Kidney epithelial cell (primary cell): ENCODE data around the gene CFAP65. TPM values are rescaled to one million over a fixed set of nuclear protein-coding genes. Genes with fewer than 3 reads are reported as not detected.
A peak's percentile ranks its signal among the peaks of the same experiment; 100 is the strongest.

Source experiments
- DNase-seq: peaks from one replicate; pipeline ENCODE4 v3.0.0-alpha.2; 2010; ENCODE audit warnings: low read depth
- H3K27me3 ChIP-seq: 2 replicates; pipeline ENCODE4 v1.6.0; 2011; ENCODE audit warnings: low read length; ENCODE audit not compliant: control insufficient read depth, insufficient read depth
- H3K36me3 ChIP-seq: 2 replicates; pipeline ENCODE4 v1.5.1; 2011; ENCODE audit warnings: low read length; ENCODE audit not compliant: control insufficient read depth, insufficient read depth
- H3K4me3 ChIP-seq: 2 replicates; pipeline ENCODE4 v1.5.1; 2011; ENCODE audit warnings: low read depth, mild to moderate bottlenecking, control low read depth, low read length
- total RNA-seq: library from RNA; depleted of rRNA; stranded (reverse); fragments of >200 nt; gene quantifications from 2 replicates; pipeline ENCODE4 v1.2.3, GENCODE V29; 2015
- TF ChIP-seq, protein P1 (sequence below): IDR thresholded peaks from 2 replicates; pipeline ENCODE4 v1.5.1; 2011; ENCODE audit warnings: mild to moderate bottlenecking, moderate library complexity, low read length, control low read depth, inconsistent platforms; ENCODE audit not compliant: insufficient read depth, poor library complexity, severe bottlenecking

The CFAP65 gene
- total RNA-seq, 1 donor from 2014 or later, result not detected

DNA sequence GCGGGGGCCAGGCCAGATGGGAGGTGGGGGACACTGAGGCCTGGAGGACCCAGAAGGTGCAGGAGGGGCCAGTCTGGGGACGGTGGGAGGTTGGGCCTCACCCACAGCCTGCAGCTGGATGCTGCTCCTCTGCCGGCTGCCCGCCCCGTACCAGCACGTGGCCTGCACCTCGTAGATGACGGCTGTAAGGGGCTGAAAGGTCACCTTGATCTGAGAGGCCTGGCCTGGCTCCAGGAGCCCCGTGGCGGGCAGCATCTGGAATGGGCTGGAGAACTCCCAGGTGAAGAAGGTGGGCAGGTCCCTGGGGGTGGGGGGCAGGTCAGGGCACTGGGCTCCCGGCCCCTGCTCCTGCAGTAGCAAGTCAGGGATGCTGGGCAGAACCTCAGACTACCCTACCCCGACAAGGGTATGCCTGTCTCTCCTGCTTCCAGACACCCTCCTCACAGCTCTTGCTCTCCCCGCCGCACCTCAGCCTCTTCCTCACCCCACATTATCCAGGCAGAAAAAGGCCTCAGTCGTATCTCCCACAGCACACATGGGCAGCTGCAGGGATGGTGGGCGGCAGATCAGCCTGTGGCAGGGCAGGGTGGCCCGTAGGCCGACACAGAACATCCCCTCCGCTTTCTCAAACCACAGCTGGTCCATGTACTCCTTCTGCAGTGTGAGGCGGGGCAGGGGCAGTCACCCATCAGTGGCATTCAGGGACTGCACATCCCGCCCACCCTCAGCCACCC lies 10.1 kb downstream of the CFAP65 start:
- no peak for DNase-seq
- Histone ChIP-seq H3K27me3 (peaks cover 29% of the 10 kb centered on the region), H3K36me3 (no peaks in the 10 kb centered on the region), H3K4me3 (no peak overlapping the region)
- TF ChIP-seq, protein P1, sequence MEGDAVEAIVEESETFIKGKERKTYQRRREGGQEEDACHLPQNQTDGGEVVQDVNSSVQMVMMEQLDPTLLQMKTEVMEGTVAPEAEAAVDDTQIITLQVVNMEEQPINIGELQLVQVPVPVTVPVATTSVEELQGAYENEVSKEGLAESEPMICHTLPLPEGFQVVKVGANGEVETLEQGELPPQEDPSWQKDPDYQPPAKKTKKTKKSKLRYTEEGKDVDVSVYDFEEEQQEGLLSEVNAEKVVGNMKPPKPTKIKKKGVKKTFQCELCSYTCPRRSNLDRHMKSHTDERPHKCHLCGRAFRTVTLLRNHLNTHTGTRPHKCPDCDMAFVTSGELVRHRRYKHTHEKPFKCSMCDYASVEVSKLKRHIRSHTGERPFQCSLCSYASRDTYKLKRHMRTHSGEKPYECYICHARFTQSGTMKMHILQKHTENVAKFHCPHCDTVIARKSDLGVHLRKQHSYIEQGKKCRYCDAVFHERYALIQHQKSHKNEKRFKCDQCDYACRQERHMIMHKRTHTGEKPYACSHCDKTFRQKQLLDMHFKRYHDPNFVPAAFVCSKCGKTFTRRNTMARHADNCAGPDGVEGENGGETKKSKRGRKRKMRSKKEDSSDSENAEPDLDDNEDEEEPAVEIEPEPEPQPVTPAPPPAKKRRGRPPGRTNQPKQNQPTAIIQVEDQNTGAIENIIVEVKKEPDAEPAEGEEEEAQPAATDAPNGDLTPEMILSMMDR, result no peak

DNA sequence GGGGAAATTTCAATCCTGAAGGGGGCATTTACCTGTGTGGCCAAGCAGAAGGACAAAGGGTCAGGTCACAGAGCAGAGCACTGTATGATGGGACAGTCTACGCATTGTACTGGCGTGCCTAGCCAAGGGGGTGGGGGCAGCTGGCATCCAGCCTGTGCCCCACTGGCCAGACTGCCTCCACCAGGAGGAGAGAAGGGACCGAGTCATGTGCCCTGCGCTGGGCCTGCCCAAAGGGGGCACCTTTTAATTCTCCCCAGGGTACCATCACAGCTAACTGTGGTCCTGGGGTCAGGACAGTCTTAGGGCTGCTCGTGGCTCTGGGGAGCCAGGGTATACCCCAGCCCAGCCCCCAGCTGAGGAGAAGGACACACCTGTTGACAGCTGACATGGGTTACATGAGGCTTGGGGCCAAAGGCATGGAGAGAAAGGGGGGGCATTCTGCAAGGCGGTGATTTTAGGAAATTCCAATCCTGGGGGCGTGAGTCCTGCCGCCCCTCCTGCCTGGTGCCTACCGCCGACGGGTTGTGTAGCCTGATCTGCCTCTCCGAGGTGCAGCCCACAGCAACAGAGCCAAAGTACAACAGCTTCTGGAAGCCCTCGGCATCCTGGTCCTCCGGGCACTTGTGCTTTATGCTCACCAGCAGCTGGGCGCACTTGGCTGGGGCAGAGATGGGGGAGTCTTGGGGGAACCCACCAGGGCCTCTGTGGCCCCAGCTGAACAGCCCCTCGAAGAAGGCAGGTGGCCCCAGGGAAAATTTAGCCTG lies 11.0 kb downstream of the CFAP65 start:
- no peaks in the 10 kb centered on the region for H3K36me3 ChIP-seq
- DNase-seq, result no peak
- no peak overlapping the region for H3K4me3 ChIP-seq
- H3K27me3 ChIP-seq, result peaks cover 27% of the 10 kb centered on the region
- TF ChIP-seq, protein P1, result no peak

DNA sequence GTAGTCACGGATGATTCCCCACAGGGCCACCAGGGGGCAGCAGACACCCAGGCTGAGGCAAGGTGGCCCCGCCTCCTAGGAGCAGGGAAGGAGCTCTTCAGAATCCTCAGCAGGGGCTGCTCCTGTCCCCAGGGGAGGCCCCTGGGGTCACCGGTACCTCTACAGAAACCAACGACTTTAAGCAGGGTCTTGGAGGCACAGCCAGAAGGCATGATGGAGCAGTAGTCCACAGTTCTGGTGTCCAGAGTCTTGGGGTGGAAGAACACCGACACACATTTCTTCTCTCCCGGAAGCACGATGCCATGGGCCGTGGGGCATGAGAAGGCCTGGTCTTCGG lies 11.5 kb downstream of the CFAP65 start:
- TF ChIP-seq, protein P1, result peak; percentile 94
- Histone ChIP-seq H3K4me3 (no peak overlapping the region), H3K27me3 (peaks cover 27% of the 10 kb centered on the region), H3K36me3 (no peaks in the 10 kb centered on the region)
- DNase-seq, result peak; percentile 25

DNA sequence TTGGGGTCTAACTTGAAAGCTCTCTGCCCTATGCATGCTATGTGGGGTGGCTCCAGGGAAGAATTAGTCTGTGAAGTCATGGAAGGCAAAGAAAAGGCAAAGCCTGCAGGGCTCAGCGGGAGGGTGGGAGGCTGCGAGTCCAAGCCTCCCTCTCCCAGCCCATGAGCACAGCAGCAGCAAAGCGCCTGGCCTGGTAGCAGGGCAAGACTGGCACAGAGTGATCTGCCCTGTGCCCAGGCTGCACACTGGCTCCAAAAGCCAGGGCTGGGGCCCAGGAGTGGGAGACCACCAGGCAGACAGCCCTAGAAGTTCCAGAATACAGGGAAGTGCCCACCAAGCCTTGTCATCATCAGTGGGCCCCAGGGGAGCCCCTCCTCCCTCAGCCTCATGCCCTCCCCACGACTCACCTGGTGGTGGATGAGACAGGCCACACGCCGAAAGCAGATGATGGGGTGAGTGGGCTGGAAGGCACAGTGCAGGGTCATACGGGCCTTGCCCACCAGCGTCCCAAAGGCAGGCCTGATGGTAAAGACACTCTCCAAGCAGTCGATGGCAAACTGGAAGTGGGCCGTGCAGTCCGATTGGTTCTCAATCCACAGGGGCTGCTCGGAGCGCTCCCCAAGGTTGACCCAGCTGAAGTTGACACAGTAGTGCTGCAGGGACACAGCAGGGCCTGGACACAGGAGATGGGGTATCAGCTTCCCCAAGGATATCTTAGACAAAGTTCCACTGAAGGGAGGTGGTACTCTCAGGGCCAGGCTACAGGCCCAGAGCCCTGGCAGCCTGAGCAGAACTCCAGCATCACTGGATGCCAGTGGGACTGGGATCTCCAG lies 12.1 kb downstream of the CFAP65 start:
- H3K4me3 ChIP-seq, result no peak overlapping the region
- TF ChIP-seq, protein P1, result no peak
- no peak for DNase-seq
- H3K27me3 ChIP-seq, result peaks cover 27% of the 10 kb centered on the region
- H3K36me3 ChIP-seq, result no peaks in the 10 kb centered on the region

DNA sequence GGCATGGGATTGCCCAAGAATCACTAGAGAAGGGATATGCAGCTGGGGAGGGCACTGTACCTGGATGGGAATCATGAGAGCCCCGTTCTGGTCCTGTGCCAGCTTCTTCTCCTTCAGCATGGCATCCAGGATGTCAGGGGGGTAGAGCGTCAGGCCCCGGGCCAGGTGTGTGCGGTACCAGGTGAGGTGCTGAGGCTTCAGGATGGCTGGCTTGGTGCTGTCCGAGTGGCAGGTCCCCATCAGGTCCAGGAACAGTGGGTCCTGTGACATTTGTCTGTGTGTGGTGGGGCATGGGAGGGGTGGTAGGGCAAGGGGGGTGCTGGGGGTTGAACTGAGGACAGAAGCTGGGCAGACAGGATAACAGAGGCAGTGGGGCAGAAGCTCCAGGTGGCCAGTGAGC lies 13.2 kb downstream of the CFAP65 start:
- no peak overlapping the region for H3K4me3 ChIP-seq
- H3K36me3 ChIP-seq, result no peaks in the 10 kb centered on the region
- H3K27me3 ChIP-seq, result peaks cover 35% of the 10 kb centered on the region
- TF ChIP-seq, protein P1, result no peak
- no peak for DNase-seq
